NOMO-1 treated with DMSO at 0.1 percent for 48 hours (cell line): ENCODE results near the gene C10orf71.

Experiments
- DNase-seq: peaks from one replicate; lab custom pipeline; 2025; ENCODE audit not compliant: unreplicated experiment; lab: John Stamatoyannopoulos, UW

The C10orf71 gene

GRCh38 chr10:49359349-49360270 is 60.6 kb downstream of the C10orf71 start:
- no peak for DNase-seq

- DNase-seq = no peak
These were observed 61.6 kb downstream of the C10orf71 start for GRCh38 chr10:49360271-49361177.

- no peak for DNase-seq
These were observed 62.2 kb downstream of the C10orf71 start for GRCh38 chr10:49361178-49361554.

GRCh38 chr10:49361735-49362568 is 63.0 kb downstream of the C10orf71 start:
- no peak for DNase-seq

GRCh38 chr10:49362596-49363260 is 63.8 kb downstream of the C10orf71 start:
- peak; percentile 78 for DNase-seq

GRCh38 chr10:49363309-49364031 is 64.5 kb downstream of the C10orf71 start:
- no peak for DNase-seq

- no peak for DNase-seq
These were observed 65.1 kb downstream of the C10orf71 start for GRCh38 chr10:49364051-49364450.

- DNase-seq = no peak
These were observed 65.8 kb downstream of the C10orf71 start for GRCh38 chr10:49364747-49365146.

GRCh38 chr10:49365275-49365674 is 66.3 kb downstream of the C10orf71 start:
- DNase-seq = no peak

GRCh38 chr10:49365675-49366415 is 66.9 kb downstream of the C10orf71 start:
- no peak for DNase-seq

- no peak for DNase-seq
These were observed 67.5 kb downstream of the C10orf71 start for GRCh38 chr10:49366460-49366859.

GRCh38 chr10:49367600-49367999 is 68.6 kb downstream of the C10orf71 start:
- no peak for DNase-seq

GRCh38 chr10:49368256-49368655 is 69.3 kb downstream of the C10orf71 start:
- no peak for DNase-seq

- DNase-seq = peak; percentile 18
These were observed 70.5 kb downstream of the C10orf71 start for GRCh38 chr10:49369216-49370162.

GRCh38 chr10:49370326-49371100 is 71.5 kb downstream of the C10orf71 start:
- no peak for DNase-seq

- DNase-seq = no peak
These were observed 73.0 kb downstream of the C10orf71 start for GRCh38 chr10:49371967-49372366.

- DNase-seq = no peak
These were observed 74.4 kb downstream of the C10orf71 start for GRCh38 chr10:49373361-49373760.
